Midbrain (tissue), 1 donor: ENCODE data around the gene CDC5L.

Experiments used
- DNase-seq: peaks from one replicate; lab custom pipeline; 2025; lab: John Stamatoyannopoulos, UW

CDC5L gene

GRCh38 chr6:44453146-44453545 lies 65.6 kb downstream of the CDC5L start:
- DNase-seq = no peak

DNA sequence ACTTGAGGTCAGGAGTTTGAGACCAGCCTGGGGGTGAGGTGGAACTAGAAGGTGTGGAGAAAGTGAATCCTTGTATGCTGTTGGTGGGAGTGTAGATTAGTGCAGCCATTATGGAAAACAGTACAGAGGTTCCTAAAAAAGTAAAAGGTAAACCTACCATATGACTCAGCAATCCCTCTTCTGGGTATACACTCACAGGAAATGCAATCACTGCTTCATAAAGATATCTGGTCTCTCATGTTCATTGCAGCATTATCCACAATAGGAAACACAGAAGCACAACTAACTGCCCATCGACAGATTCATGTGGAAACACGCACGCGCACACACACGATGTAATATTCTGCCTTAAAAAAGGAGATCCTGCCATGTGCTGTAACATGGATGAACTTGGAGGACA lies 66.7 kb downstream of the CDC5L start:
- no peak for DNase-seq

GRCh38 chr6:44456070-44456965 lies 68.8 kb downstream of the CDC5L start:
- DNase-seq = peak; percentile 53

DNA sequence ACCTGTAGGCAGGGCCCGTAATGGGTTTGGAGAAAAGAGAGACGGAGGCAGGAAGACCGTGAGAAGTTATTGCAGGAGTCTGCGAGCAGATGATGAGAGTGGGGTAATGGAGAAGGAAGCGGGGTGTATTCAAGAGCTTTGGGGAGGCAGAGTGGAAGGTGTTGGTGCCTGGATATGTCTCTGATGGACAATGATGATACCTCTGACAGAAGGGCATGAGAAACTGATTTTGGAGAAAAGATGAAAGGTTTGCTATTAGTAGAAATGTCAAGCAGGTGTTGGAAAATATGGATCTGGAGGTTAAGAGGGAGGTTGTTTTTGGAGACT lies 69.4 kb downstream of the CDC5L start:
- no peak for DNase-seq

DNA sequence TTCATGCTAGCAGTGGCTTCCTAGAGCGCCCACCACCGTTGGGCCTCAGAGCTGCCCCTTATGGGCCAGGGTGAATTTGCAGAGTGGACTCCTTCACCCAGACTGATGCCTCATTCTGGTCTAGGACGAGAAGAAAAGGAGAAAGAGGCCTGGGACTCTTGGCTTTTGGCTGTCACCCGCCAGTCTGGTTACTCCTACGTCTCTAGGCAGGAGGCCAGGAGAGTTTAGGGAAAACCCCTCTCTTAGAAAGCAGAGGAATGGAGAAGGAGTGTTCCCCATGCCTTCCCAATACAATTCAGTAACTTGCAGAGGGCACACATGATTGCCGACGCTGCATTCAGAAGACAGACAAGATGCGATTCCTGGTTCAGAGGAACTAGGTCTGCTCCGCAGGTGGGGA lies 70.1 kb downstream of the CDC5L start:
- DNase-seq = no peak

- DNase-seq = no peak
Measured at GRCh38 chr6:44458551-44458950, 71.0 kb downstream of the CDC5L start.

DNA sequence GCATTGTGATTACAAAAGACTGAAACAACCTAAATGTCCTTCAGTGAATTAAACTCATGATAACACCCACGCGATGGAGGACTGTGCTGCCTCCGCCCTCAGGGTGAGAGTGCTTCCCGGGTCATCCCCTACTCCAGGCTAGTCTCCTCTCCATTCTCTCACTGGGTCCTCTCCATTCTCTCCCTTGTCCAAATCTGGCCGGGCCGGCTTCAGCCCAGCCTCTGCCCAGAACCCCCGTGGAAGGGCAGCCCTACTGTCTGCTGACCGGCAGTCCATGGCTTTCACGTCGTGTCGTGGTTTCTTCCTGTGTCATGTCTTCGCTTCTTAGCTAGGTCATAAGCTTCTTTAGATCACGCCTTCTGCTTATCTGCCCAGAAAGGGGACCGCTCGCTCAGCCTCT lies 74.8 kb downstream of the CDC5L start:
- no peak for DNase-seq

GRCh38 chr6:44462797-44463727 lies 75.6 kb downstream of the CDC5L start:
- no peak for DNase-seq

GRCh38 chr6:44463728-44464450 lies 76.4 kb downstream of the CDC5L start:
- DNase-seq = no peak

DNA sequence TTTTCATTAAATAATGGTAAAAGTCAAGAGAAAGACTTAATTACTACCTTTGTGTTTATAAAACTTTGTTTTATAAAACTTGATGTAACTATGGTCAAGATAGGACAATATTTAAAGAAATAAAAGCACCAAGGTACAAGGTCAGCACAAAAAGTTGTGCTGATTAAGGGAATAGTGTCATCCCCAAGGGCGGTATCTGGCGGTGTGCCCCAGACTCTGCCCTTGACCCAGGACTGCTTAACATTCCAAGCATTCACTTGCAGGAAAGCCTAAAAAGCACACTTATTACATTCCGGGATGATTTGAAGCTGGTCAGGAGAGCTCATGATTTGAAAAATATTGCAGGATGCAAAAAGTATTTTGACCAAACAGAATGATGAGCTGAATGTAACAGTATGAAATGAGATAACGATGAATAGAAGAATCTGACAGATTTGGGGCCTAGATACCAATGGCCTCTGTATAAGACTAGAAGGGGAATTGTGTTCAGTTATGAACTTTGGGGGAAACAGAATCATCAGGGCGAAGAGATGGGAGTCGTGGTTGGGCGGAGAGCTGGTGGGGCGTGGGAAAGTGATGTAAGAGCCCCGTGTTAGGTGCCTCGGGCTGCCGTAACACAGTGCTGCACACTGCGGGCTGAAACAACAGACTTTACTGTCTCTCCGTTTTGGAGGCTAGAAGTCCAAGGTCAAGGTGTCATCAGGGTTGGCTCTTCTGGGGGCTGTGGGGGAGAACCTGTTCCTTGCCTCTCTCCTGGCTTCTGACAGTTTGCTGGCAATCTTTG lies 77.2 kb downstream of the CDC5L start:
- DNase-seq = no peak

- no peak for DNase-seq
Measured at GRCh38 chr6:44466955-44467354, 79.4 kb downstream of the CDC5L start.

- no peak for DNase-seq
Measured at GRCh38 chr6:44468835-44469234, 81.3 kb downstream of the CDC5L start.

DNA sequence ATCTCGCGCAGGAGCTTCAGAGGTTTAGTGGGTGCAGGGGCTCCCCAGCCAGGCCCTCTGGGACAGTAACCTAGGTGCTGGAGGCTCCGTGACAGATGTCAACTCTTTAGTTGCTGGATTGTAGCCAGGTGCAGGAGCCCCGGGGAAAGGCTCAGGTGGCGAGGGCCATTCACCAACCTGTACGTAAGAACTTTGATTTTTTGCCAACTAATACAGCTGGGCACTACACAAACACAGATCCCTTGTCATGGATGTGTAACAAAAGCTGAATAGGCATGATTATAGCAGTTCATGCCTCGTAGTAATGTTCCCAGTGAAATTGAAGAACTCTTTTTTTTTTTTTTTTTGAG lies 82.6 kb downstream of the CDC5L start:
- no peak for DNase-seq

- DNase-seq = no peak
Measured at GRCh38 chr6:44470746-44471145, 83.2 kb downstream of the CDC5L start.

GRCh38 chr6:44471271-44471981 lies 83.9 kb downstream of the CDC5L start:
- no peak for DNase-seq

DNA sequence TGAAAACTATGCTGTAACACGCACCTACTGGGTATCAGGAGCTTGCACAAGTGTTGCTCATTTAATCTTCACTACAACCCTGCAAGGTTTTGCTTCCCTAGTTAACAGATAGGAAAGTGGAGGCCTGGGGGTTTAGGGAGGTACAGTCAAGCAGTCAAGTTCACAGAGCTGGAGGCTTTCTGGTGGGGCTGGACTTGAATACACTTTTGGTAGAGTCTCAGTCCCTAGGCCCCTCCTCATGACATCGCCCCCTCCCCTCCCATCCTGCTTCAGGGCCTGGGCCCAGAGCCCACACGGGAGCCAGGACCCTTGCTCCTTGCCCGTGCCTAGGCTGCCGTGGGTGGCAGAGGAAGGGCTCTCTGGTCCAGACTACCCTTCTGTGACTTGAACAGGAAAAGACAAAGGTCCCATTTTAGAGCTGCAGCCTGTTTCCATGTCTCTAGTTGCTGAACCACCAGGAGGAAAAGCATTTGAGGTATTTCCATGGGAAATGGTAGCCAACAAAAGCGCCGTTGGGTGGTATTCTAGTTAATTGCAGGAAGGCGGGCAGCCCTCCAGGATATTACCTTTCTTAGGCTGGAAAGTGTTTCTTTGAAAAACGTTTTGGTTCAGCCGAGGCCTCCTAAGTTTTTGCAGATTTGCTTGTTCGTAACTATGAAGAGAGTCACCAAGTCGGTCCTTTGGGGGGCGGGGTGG lies 84.9 kb downstream of the CDC5L start:
- DNase-seq = no peak

DNA sequence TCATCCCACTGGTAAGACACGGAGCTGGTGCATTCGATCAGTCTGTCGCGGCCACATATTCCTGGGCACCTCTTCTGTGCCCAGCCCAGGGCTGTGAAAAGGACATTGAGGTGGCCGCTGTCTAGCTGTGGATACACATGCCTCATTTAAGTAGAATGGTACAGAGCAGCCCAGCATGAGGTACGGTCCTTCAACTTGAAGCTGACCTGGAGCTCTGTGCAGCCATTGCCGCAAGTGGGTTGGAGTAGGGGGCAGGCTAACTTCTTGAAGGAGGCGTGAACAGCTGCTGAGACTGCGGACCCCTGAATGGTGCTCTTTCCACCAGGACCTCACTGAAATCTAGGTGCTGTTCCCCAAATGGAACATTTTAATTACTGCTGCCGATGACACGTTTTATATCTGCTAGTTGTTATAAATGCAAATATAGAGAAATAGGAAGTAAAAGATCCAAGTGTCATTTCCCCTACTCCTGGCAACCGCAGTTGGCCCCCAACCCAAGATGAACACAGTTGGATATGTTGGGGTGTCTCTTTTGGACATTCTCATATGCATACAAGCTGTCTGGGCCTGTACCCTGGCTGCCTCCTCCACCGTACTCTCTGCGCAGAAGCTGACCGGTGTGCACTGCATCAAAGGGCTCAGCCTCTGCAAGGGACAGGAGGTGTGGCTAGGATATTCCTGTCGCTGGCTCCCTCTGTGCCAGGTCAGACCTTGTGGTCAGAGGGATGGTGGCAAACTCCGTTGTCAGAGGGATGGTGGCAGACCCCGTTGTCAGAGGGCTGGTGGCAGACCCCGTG lies 86.1 kb downstream of the CDC5L start:
- no peak for DNase-seq

- DNase-seq = no peak
Measured at GRCh38 chr6:44474190-44474631, 86.7 kb downstream of the CDC5L start.

DNA sequence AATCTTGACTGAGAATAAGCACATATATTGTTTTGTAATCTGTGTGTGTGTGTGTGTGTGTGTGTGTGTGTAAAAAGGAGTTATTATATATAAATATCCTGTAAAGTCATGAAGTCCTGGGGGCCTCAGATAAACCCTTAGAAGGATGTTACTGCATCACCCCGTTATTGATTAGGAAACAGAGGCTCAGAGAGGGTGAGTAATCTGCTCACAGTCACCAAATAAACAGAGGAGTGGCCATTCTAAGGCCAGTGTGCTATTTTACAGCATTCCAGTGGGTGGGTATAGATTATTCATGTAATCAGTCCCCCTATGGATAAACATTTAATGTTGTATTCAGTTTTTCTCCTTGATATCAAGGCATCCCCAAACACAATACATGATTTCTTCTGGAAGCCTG lies 87.1 kb downstream of the CDC5L start:
- DNase-seq = no peak

DNA sequence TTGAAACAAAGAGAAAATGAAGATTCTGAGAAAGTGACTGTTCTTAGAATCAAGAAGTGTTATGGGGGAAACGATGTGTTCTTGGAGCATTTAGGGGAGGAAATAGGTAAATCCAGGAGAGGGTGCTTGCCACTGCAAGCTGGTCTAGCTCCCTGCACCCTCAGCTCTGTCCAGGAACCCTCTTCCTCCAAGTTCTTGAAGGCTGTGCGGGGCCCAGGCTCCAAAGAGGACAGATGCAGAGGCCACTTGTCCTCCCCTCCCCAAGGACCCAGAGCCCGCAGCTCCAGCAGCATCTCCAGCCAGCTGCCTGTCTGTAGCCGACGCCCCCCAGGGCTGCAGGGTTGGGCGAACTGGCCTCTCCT lies 87.9 kb downstream of the CDC5L start:
- no peak for DNase-seq
